ENCODE results near the gene ACAP3.
"Not testable (repeated sequence)": the region's sequence is repeated elsewhere in the genome, so short reads cannot be mapped to it uniquely, and the experiment has no call there.

Gene ACAP3

DNA sequence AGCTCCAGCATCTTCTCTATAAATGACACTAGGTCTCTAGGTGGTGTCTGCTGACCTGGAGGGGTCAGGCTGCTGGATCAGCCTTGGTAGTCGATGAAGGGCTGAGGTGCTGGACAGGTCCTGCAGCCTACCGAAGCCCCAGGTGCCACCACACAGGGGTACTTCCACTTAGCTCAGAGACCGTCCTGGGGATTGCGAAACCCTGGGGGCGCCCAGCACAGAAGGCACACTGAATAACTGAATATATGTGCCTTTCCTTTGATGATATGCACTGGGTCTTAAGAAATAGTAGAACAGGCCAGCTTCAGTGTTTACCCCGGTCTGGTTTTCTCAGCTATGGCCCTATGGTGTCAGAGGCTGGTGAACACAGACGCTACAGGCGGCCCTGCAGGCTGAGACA, 45.0 kb downstream of the ACAP3 start:
- no peak for DNase-seq (ENCODE audit: low read depth)

DNA sequence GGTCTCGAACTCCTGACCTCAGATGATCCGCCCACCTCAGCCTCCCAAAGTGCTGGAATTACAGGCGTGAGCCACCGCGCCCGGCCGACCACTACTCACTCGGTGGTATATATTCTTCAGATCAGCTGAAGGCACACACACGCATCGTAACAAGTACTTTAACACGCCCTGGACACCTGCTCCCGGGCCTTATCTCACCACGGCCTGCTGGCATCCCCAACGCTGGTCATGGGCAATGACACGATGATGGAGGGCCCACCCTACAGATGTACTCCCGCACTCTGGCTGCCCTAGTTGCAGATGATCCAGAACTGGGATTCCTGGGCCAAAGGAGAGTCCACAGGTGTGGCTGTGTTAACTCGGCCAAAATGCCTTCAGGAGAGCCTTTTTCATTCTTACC, 45.7 kb downstream of the ACAP3 start:
- no peak for DNase-seq (ENCODE audit: low read depth)

- no peak for DNase-seq (ENCODE audit: low read depth)
Measured at GRCh38 chr1:1260843-1261560, 46.7 kb downstream of the ACAP3 start.

DNA sequence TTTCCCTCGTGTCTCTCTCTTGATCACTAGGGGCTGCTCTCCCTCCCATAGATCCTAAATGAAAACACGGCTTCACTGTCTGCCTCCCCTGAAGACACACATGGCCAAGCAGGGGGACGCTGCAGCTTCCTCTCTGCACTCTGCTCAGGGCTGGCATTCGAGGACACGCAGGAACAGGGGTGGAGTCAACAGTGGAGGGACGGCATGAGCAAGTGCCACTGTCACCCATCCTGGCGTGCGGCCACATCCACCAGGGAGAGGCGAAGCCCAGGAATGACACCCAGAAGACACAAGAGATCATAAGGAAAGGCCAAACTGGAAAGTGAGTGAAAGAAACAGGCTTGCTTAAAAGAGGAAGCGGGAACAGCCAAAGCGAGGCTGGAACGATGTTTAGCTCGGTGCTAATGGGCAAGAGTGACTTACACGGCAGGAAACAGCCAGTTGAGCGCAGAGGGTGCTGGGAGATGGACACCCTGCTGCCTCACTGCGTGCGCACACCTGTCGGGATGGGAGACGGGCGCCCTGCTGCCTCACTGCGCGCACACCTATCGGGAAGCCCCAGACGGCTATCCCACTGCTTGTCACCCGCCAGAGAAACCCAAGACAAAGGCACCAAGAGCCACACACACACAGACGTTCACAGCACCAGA, 47.7 kb downstream of the ACAP3 start:
- no peak for DNase-seq (ENCODE audit: low read depth)

DNA sequence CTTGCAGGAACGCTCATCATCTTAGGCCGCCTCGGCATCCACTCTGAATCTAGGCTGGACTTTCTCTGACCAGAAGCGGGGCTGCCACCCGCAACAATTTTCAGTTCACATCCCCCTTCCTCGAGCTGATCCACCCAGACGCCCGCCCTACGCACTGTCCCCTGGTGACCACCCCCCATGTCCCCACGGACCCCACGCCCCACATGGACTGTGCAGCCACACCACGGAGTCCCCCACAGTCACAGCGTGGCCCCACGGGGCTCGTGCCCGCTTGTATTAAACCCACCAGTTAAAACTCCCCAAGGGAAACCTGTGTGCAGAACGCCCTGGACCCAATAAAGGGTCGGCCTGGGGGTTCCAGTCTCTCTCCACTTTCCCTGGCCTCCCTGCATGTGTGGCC, 48.2 kb downstream of the ACAP3 start:
- no peak for DNase-seq (ENCODE audit: low read depth)

DNA sequence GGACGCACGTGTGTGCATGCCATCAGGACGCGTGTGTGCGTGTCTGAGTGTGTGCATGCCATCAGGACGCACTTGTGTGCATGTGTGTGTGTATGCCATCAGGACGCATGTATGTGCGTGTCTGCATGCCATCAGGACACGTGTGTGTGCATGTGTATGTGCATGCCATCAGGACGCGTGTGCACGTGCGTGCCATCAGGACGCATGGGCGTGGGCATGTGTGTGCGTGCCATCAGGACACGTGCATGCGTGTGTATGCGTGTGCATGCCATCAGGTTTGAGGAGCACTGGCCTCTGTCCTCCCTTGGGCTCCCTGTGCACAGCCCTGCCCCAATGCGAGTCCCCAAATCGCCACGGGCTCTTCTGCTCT, 48.6 kb downstream of the ACAP3 start:
- no peak for DNase-seq (ENCODE audit: low read depth)

GRCh38 chr1:1256956-1257871, 50.5 kb downstream of the ACAP3 start:
- DNase-seq (ENCODE audit: low read depth): no peak

DNA sequence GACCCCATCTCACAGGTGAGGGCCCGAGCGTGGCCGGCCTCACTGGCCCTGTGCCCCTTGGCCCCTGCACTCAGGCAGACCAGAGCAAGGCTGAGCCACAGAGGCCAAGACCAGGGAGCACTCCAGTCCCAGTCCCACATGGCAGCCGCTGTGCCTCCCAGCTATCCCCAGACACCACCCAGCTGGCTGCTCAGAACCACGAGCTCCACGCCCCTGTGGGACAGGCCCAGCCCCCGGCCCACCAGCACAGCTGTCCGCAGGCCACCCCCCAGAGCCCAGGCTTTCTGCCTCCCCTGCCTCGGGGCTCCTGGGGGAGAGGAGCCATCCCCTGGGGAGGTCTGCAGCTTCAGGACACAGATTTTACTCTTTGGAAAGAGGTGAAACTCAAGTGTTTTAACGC, 52.1 kb downstream of the ACAP3 start:
- no peak for DNase-seq (ENCODE audit: low read depth)

DNA sequence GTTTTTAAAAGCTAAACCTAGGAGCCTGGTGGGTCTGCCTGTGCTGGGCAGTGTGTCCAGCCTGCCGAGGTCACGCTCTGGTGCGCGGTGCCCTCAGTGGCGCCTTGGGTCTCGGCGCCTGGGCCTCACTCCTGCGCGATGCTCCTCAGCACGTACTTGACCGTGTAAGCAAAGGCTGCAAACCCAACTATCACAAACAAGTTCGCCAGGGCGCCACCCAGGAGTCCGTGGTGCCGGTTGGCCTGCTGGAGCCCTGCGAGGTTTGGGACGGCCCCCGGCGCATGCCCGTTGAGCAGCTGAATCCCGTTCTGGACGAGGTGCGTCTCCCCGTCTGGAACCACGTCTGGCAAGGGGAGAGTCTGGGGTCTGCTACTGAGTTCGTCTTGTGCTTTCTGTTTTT, 52.7 kb downstream of the ACAP3 start:
- no peak for DNase-seq (ENCODE audit: low read depth)

DNA sequence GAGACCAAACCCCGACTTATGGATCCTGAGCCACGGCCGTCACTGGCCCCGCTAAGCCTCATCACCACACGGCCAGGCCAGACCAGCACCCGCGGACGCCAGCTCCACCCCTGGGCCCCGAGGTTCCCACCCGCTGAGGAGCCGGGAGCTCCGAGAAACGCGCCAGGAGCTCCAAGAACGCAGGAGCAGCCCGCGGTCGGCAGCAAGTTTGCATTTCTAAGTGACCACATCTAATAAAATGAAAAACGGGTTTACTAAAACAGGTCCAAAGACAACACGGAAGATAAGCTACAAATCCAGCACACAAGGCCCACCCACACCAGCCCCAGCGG, 53.1 kb downstream of the ACAP3 start:
- DNase-seq (ENCODE audit: low read depth): no peak

DNA sequence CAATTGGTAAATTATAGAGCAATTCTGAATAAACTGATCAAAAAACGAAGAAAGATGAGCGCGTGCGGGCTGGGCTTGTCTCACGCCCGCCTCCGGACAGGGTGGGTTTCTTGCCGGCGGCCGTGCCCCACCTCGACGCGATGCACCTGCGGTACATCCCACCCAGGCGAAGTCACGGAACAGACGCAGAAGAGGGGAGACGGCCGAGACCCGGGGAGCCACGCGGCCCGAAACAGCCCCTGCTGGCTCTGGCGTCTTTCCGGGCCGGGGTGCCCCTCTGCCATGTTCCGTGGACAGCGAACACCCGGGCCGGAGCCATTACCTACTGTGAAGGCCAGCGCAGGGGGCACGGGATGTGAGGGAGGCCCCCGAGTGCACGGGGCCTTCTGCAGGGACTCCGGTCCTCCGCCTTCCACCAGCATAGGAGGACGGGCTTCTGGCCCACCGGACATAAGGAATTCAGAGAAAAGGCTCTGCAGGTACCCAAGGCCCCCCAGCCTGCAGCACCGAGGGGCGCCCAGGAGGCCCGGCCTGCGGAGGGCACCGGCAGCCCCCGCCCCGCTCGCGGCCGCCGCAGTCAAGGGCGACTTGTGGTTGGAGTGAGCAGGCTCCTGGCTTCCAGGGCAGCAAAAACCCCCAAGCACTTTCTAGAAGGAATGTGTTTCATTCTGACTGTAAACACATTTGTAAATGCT, 53.6 kb downstream of the ACAP3 start:
- no peak for DNase-seq (ENCODE audit: low read depth)

DNA sequence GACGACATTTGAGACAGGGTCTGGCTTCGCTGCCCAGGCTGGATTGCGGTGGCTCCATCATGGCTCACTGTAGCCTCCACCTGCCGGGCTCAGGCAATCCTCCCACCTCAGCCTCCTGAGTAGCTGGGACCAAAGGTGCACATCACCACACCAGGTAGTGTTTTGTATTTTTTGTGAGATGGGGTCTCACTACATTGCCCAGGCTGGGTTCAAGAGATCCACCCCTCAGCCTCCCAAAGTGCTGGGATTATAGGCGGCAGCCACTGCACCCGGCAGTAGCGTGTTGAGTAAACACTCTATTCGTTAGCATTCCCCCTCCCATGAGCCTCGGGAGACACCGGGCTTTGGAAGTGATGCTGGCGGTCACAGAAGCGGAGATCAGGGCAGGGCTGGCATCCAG, 54.4 kb downstream of the ACAP3 start:
- DNase-seq (ENCODE audit: low read depth): no peak

DNA sequence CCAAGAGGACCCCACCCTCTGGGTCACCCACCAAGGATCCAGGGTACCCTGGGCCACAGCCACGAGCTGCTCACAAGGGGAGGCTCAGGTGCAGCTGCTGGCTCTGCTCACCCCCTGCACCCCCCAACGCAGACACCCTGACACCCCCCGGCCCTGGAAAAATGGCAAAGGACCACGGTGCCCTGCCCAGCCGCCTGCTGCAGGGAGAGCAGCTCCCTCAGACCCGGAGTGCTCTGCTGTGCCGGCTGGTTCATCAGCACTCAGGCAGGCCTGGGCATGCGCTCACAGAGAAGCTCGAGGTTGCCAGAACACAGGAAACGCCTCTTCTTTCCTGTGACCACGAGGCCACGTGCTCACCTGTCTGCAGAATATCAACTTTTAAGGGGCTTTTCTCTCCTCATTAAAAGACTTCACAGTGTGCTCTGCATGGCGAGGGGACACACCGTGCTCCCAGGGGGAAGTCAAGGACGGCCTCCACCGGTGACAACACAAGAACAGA, 56.9 kb downstream of the ACAP3 start:
- DNase-seq (ENCODE audit: low read depth): no peak

GRCh38 chr1:1248009-1248913, 59.5 kb downstream of the ACAP3 start:
- DNase-seq (ENCODE audit: low read depth): not testable (repeated sequence)

DNA sequence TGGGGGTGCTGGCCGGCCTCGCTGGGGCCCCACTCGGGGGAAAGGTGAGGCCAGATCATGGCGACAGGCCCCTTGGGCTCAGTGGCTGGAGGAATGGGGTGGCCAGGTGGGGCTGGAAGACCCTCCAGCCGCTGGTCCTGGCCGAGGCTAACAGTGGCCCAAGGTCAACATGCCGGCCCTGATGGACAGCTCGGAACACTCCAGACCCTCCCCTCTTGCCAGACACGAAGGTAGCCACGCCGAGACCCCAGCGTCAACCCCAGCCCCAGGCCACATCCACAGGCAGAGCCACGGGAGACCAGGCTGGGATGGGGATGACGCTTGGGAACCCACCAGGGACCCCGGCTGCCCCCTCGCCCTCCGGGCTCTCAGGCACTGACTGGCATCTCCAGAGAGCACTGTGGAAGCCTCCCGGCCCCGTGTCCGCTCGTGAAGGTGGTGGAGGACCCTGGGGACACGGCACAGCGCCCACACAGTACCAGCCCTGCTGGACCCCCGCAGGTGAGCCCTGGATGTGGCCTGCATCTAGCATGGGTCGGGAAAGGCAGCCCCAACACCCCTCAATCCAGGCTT, 60.3 kb downstream of the ACAP3 start:
- no peak for DNase-seq (ENCODE audit: low read depth)

DNA sequence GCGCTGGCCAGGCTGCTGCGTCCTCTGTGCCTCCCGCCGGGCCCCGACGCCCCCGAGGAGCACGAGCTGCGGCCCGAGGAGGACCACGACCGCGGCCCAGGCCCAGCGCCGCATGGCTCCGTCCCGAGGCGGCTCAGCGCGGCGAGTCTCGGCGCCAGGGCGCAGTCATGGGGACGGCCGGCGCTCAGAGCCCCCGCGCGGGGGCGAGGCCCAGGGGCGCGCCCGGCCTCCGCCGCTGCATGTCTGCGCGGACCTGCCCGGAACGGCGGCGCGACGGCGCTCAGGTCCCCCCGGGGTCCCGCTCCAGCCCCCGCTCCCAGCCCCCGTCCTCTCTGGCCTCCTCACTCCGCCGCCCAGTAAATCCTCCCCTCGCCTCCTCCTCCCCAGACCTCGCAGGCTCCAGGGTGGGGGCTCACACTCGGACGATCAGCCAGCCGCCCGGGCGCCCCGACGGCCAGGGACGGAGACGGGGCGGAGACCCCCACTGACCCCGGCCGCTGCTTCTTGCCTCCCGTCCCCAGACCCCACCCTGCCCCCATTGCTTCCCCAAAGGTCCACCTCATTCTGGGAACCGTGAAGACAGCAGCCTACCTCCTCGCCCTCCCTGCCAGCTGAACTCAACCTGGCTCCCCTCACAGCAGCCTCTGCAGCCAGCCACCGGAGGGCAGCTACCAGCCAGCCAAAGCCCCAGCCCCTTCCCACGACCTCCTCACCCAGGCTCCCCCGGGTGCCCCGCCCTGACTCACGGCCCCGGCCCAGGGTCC, 61.0 kb downstream of the ACAP3 start, which contains the start of gene C1QTNF12:
Gene C1QTNF12, minus strand, starts transcription at position 146 of the 764 bp plus-strand sequence. Its CDS starts 32 bp downstream, at position 114.
- no peak for DNase-seq (ENCODE audit: low read depth)

GRCh38 chr1:1245817-1246576, 61.7 kb downstream of the ACAP3 start:
- DNase-seq (ENCODE audit: low read depth): no peak

- DNase-seq (ENCODE audit: low read depth): no peak
Measured at GRCh38 chr1:1245178-1245816, 62.4 kb downstream of the ACAP3 start.

Data from stromal cell of bone marrow (primary cell).